AG04450 (cell line): ENCODE data around the gene MTHFD2L. TPM values are rescaled to one million over a fixed set of nuclear protein-coding genes. Genes with fewer than 3 reads are reported as not detected.
"Not testable (repeated sequence)": the region's sequence is repeated elsewhere in the genome, so short reads cannot be mapped to it uniquely, and the experiment has no call there.

ENCODE experiments used
- CTCF ChIA-PET: fragments of 300-600, 350-600 bp; formaldehyde crosslinking; extraction: SDS; loops from one replicate; lab custom pipeline; 2022; ENCODE audit warnings: antibody characterized with exemption, inconsistent platforms; lab: Charles Lee
- POLR2A ChIA-PET: fragments of 350-600 bp; formaldehyde crosslinking; extraction: SDS; loops from one replicate; lab custom pipeline; 2021; ENCODE audit warnings: antibody characterized with exemption, inconsistent platforms; lab: Yijun Ruan, JAX
- DNase-seq: peaks from one replicate; pipeline ENCODE4 v3.0.0-alpha.2; 2011; ENCODE audit warnings: low read depth, low spot score
- H3K27ac ChIP-seq: one replicate; pipeline ENCODE4 v1.5.1; 2012; ENCODE audit warnings: low read depth, low read length, control low read depth
- H3K27me3 ChIP-seq: one replicate; pipeline ENCODE4 v1.6.0; 2012; ENCODE audit warnings: low read length; ENCODE audit not compliant: control insufficient read depth, insufficient read depth
- H3K4me3 ChIP-seq: 2 replicates; pipeline ENCODE4 v1.5.1; 2011; ENCODE audit warnings: mild to moderate bottlenecking, low read depth, low read length, control low read depth
- H3K9me3 ChIP-seq: 2 replicates; pipeline ENCODE4 v1.5.1; 2012; ENCODE audit warnings: low read length; ENCODE audit not compliant: control insufficient read depth, insufficient read depth
- polyA plus RNA-seq: library from polyadenylated mRNA; depleted of rRNA; stranded (reverse); fragments of >200 nt; gene quantifications from 2 replicates; pipeline ENCODE4 v1.2.3, GENCODE V29; 2011
- TF ChIP-seq, protein P1 (sequence below): IDR thresholded peaks from 2 replicates; pipeline ENCODE4 v1.5.1; 2011; ENCODE audit warnings: low read depth, low read length, control low read depth, inconsistent platforms

Gene MTHFD2L
- polyA plus RNA-seq, 1 experiment = 6.2 TPM

DNA sequence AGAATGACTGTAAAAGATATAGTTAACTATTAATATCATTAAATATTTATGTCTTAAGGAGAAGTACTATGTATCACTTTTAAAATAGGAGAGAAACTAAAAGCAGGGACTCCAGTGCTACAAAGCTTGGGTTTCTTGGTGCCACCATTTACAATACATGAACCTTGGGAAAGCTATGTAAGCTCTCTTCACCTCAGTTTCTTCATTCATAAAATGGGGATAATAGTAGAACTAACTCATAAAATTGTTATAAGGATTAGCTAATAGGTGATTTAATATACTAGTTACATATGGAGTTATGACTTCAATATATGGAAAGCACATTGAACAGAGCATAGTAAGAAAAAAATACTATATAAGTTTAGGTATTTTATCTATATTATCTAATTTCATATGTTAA lies 174.0 kb downstream of the MTHFD2L start:
- Histone ChIP-seq H3K27ac (no peak overlapping the region), H3K27me3 (no peaks in the 10 kb centered on the region), H3K4me3 (no peak overlapping the region), H3K9me3 (peaks cover 6% of the 10 kb centered on the region; the same call in 1 of the 2 replicates)
- no peak for DNase-seq
- ChIA-PET POLR2A (no interaction called here), CTCF (interaction anchor here (0.7 to 1.6 kb wide), 4 partner anchors 10 to 344 kb away, joined by 3 to 5 read pairs (median 4); no protein-coding TSS in a partner anchor)
- TF ChIP-seq, protein P1, sequence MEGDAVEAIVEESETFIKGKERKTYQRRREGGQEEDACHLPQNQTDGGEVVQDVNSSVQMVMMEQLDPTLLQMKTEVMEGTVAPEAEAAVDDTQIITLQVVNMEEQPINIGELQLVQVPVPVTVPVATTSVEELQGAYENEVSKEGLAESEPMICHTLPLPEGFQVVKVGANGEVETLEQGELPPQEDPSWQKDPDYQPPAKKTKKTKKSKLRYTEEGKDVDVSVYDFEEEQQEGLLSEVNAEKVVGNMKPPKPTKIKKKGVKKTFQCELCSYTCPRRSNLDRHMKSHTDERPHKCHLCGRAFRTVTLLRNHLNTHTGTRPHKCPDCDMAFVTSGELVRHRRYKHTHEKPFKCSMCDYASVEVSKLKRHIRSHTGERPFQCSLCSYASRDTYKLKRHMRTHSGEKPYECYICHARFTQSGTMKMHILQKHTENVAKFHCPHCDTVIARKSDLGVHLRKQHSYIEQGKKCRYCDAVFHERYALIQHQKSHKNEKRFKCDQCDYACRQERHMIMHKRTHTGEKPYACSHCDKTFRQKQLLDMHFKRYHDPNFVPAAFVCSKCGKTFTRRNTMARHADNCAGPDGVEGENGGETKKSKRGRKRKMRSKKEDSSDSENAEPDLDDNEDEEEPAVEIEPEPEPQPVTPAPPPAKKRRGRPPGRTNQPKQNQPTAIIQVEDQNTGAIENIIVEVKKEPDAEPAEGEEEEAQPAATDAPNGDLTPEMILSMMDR = no peak

DNA sequence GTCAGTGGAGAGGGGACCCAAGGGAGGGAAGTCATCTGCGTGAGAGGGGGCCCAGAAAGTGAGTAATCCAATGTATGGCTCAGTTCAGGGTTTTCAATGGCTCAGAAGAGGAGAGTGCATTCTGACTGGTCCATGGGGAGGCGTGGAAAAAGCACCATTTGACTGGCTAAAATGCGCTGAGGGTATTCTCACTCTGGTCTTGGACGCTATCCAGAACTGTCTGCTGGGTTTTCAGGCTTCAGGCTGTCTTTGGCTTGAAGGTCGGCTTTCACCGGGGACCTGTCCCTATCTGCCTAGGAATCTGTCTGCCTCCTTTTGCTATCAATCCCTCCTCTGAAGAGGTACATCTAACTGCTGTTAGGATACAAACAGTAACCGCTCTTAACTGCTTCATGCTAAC lies 176.7 kb downstream of the MTHFD2L start:
- ChIA-PET POLR2A (no interaction called here), CTCF (no interaction called here)
- TF ChIP-seq, protein P1 = no peak
- Histone ChIP-seq H3K27ac (no peak overlapping the region), H3K27me3 (no peaks in the 10 kb centered on the region), H3K9me3 (peaks cover 6% of the 10 kb centered on the region; the same call in 1 of the 2 replicates), H3K4me3 (no peak overlapping the region)
- DNase-seq = no peak

DNA sequence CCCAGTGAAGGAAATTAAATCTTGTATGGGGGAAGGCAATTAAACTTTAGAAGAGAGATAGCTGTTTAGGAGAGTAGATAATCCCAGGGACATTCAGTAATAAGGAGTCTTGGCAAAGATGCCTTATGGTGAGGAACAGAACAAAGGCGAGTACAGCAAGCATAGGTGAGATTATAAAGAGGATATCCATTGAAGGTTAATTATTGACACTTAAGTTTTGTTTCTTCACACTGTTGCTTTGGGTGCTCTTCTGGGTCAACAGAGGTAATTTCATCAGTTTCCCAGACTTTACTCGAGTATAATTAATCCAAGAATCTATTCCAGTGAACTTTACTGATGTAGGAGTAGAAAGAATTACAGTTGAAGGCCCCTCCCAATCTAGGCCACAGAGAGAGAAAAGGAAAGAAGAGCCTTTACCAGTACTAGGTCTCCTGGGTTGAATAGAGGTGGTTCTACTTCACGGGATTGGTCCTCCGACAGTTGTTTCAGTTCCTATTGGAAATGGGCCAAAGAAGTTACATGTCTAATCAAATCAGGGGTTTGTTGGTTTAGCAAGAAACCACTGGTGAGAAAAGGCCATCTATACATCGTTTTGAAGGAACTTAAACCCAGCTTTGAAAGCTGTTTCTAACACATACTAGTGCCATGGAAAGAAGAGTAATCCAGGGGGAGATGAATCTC lies 177.6 kb downstream of the MTHFD2L start:
- peaks cover 3% of the 10 kb centered on the region; the same call in 1 of the 2 replicates for H3K9me3 ChIP-seq
- H3K4me3 ChIP-seq = no peak overlapping the region
- H3K27ac ChIP-seq = no peak overlapping the region
- no peak for DNase-seq
- CTCF ChIA-PET = no interaction called here
- POLR2A ChIA-PET = no interaction called here
- H3K27me3 ChIP-seq = no peaks in the 10 kb centered on the region
- TF ChIP-seq, protein P1 = no peak

DNA sequence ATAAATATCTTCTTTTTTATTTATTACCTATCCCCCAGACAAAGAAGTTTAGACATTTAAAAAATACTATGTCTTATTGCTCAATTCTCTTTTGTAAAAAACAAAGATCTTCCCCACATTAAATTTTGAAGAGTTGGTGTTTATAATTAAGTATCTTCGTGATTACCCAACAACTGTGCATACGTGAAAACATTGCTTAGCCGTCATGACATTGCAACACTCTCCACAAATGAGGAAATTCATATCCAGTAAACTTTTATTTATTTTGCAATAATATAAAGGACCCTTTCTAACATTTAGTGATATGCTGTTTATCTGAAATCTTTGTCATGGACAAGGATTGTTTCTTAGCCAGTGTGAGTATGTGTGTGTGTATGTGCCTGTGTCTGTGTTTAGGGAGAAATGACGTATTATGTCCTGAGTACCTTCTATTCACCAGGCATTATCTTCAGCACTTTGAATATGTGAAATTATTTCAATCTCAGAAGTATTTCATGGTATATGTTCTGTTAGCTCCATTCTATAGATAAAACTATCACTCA lies 180.9 kb downstream of the MTHFD2L start:
- no peak overlapping the region for H3K27ac ChIP-seq
- H3K4me3 ChIP-seq = no peak overlapping the region
- H3K27me3 ChIP-seq = no peaks in the 10 kb centered on the region
- POLR2A ChIA-PET = no interaction called here
- peaks cover 6% of the 10 kb centered on the region for H3K9me3 ChIP-seq
- TF ChIP-seq, protein P1 = no peak
- no peak for DNase-seq
- CTCF ChIA-PET = interaction anchor here (1.0 to 1.8 kb wide), 3 partner anchors 18 to 336 kb away, joined by 3 to 8 read pairs (median 5); no protein-coding TSS in a partner anchor

DNA sequence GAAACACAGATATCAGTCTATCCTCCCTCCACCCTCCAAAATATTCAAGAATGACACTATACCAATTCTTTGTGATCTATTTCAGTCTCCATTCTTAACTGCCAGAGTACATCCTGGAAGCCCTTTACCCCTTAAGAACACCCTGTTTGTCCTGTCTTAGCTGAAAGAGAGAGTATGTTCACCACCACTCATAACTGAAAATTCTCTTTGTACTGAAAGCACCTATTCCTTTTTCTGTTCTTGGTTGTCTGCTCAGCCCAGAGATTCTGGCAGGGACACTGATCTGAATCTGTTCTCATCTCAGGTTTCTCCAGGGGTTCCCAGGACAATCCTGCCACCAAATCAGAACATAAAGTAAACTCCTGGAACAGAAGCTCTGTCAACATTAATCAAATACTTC lies 181.6 kb downstream of the MTHFD2L start:
- ChIA-PET CTCF (no interaction called here), POLR2A (no interaction called here)
- H3K9me3 ChIP-seq = peaks cover 9% of the 10 kb centered on the region; the same call in 1 of the 2 replicates
- H3K27ac ChIP-seq = no peak overlapping the region
- H3K4me3 ChIP-seq = no peak overlapping the region
- no peaks in the 10 kb centered on the region for H3K27me3 ChIP-seq
- DNase-seq = no peak
- TF ChIP-seq, protein P1 = no peak

DNA sequence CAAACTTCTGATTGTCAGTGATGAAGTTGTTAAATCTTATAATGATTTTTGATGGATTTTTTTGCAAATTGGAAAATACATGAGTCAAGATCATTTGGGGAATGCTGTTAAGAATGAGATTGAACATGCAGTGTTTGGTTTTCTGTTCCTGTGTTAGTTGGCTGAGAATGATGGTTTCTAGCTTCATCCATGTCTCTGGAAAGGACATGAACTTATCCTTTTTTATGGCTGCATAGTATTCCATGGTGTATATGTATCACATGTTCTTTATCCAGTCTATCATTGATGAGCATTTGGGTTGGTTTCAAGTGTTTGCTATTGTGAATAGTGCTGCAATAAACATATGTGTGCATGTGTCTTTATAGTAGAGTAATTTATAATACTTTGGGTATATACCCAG lies 182.5 kb downstream of the MTHFD2L start:
- H3K4me3 ChIP-seq, H3K27me3 ChIP-seq, H3K27ac ChIP-seq, POLR2A ChIA-PET, DNase-seq: not testable (repeated sequence)
- CTCF ChIA-PET = interaction anchor here (0.8 to 0.9 kb wide), 2 partner anchors 334 to 335 kb away, joined by 3 to 4 read pairs; no protein-coding TSS in a partner anchor
- peaks cover 13% of the 10 kb centered on the region; the same call in 1 of the 2 replicates for H3K9me3 ChIP-seq
